ES-I3 (cell line): ENCODE results near the gene KLHDC4.
"Not testable (repeated sequence)": the region's sequence is repeated elsewhere in the genome, so short reads cannot be mapped to it uniquely, and the experiment has no call there.

Experiments
- H3K36me3 ChIP-seq: 2 replicates; pipeline ENCODE4 v1.6.1; 2013; ENCODE audit warnings: mild to moderate bottlenecking, low read length, control low read depth, moderate library complexity; ENCODE audit not compliant: insufficient read depth
- H3K4me1 ChIP-seq: 2 replicates; pipeline ENCODE4 v1.6.1; 2013; ENCODE audit warnings: mild to moderate bottlenecking, control low read depth, low read length; ENCODE audit not compliant: insufficient read depth
- H3K9ac ChIP-seq: 2 replicates; pipeline ENCODE4 v1.6.1; 2013; ENCODE audit warnings: low read depth, mild to moderate bottlenecking, low read length, moderate library complexity
- H3K9me3 ChIP-seq: 2 replicates; pipeline ENCODE4 v1.6.1; 2013; ENCODE audit warnings: mild to moderate bottlenecking, low read length, moderate library complexity; ENCODE audit not compliant: control insufficient read depth, insufficient read depth

KLHDC4 gene

DNA sequence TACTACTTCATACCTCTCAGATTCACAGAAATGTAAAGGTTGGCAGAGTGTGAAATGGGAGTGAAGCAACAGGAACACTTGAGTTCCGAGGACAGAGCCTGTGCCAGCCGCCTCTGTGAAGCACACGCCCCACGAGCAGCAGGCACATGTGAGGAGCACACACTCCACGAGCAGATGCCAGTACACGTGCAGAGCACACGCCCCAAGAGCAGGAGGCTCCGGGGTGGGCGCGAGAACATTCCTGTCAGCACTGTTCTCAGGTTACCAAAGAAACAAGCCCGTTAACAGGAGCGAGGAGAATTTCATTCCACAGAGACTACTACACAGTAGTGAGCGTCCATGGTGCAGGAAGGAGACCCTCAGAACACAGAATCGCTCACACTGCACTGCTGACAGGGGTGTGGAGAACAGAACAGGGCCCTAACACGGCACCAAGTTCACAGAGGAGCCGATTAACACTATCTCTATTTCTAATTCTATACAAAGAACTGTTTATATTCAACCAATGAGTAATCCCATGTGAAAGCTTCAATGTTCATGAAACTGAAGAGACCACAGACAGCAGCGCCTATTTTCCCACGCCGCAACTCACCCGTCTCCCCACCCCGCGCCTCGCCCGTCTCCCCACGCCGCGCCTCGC lies 40.1 kb downstream of the KLHDC4 start:
- Histone ChIP-seq H3K9ac (no peak overlapping the region), H3K4me1 (no peaks in the 10 kb centered on the region), H3K9me3 (no peaks in the 10 kb centered on the region), H3K36me3 (peaks cover 8% of the 10 kb centered on the region)

DNA sequence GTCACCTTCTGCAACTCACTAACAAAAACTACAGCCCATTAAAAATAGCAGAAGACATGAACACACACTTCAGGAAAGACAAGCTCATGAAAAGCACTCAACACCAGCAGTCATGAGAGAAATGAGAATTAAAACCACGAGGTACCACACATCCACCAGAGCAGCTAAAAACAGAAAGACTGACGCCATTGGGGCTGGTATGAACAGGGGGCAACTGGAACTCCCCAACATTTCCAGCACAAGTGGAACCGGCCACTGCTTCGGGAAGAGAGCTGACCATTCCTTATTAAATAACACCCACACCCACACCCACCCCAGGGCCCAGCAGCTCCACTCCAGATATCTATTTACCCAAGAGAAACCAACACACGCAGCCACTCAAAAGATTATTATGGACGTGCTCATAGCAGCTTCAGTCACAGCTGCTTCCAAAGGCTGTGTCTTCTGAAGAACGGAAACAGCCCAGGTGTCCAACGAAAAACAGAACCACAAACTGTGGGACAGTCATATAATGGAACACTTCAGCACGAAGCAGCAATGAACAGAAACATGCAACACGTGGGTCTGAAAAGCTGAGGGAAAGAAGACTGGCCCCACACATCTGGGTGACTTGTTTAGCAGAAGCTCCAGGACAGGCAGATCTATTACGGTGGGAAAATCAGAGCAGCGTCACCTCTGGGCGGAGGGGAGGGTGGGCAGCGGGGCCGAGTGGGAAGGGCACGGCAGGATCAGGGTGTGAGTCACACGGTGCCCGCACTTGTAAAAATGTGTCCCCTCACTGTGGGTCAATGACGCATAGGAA lies 41.1 kb downstream of the KLHDC4 start:
- H3K9me3 ChIP-seq, result no peaks in the 10 kb centered on the region
- H3K36me3 ChIP-seq, result peaks cover 8% of the 10 kb centered on the region
- no peak overlapping the region for H3K9ac ChIP-seq
- no peaks in the 10 kb centered on the region for H3K4me1 ChIP-seq

DNA sequence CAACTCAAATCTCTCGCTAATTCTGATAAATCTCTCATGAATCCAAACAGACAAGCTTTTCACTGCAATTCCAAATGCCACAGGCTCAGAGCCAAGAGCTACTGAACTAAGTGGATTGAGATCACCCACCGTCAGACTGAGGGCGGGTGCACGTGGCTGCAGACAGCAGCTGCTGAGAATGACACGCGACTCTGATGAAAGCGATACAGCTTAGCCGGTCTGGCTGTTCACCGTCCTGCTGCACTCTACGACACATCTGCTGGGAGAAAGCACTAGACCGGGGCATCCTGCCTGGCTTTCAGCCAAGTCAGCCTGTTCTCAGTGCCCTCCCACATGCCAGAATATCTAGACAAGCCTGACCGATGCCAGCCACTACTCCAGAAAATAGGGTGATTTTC lies 42.6 kb downstream of the KLHDC4 start:
- no peak overlapping the region for H3K9ac ChIP-seq
- H3K4me1 ChIP-seq, result no peaks in the 10 kb centered on the region
- no peaks in the 10 kb centered on the region for H3K9me3 ChIP-seq
- H3K36me3 ChIP-seq, result peaks cover 8% of the 10 kb centered on the region

DNA sequence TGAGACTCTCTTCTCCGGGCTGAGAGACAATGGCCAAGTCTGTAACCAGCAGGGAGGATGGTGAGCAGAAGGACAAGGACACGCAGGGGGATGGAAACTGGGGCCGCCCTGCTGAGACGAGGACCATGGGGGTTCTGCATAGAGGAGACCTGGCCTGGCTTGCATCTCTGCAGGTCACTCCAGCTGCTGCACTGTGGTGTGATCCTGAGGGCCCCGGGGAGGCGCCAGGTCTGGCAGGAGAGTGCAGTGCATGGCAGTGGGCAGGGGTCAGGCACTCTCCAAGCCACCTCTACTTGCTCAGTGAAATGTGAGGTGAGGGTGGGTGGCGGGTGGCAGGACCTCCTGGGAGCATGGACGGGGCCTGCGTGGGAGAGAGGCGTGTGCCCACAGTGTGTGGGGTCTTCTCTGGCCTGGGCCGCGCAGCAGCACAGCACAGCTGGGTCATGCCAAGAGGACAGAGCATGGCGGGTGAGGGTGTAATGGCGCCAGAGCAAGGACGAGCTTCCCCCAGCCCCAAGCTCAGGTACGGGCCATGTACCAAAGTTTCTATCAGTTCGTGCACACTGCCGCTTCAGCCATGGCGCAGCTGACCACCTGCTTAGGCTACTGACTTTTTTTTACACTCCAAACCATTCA lies 43.1 kb downstream of the KLHDC4 start:
- no peaks in the 10 kb centered on the region for H3K9me3 ChIP-seq
- no peaks in the 10 kb centered on the region for H3K4me1 ChIP-seq
- peaks cover 8% of the 10 kb centered on the region for H3K36me3 ChIP-seq
- no peak overlapping the region for H3K9ac ChIP-seq

DNA sequence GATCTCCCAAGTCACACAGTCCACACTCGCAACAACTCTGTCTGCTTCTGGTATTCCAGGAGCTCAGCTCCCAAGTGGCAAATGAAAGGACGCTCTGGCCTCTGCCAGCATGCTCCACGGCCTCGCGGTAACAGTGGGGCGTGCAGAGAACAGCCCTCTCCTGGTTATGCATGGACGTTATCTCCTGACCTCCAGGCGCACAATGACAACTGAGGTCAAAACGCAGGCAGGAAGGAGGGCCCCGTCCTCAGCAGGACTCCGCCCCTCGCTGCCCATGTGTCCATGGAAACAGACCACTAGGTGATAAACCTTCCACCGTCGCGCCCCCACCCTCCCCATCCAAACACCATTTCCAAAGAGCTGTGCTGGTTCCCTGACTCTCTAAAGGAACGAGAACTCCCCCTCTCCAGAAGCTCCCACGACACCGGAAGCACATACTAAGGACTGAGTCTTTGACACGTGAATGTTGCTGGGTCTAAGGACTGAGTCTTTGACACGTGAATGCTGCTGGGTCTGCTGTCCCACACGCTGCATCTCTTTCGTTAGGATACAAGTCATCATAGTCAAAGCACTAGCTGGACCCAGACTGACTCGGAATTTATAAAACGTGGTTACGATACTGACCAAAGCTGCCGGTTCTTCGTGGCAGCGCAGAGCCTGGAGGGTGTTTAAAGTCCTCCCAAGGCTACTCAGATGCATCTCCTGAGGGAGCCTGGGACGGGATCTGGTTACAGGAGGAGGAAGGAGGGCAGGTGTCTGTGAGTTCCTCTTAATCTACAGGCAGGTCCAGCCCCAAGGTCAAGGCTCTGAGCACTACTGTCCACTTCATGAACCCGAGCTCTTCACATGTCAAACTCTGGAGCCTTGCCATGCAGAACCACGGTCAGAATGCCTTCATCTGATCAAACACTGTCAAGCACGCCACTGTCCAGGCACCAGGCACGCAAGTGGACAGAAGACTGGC lies 43.9 kb downstream of the KLHDC4 start:
- Histone ChIP-seq H3K9ac (no peak overlapping the region), H3K4me1 (no peaks in the 10 kb centered on the region), H3K9me3 (no peaks in the 10 kb centered on the region), H3K36me3 (peaks cover 14% of the 10 kb centered on the region)

DNA sequence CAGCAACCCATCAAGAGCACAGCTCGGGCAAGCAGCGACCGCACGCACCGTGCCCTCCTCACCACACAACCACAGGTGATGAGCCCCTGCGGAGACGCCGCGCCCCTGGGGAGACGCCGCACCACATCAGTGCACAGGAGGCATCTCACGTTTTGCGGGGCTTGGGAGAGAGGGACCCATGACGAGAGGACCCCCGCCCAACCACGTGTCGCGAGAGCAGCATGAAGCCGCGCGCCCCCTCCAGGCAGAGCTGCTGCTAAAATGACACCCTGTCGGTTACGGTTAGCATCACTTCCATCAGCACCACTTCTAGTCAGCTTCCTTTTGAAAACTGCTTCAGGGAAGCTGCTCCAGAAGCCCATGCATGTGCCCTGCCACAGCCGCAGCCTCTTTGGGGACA lies 45.3 kb downstream of the KLHDC4 start:
- Histone ChIP-seq H3K9ac (no peak overlapping the region), H3K9me3 (no peaks in the 10 kb centered on the region), H3K36me3 (peaks cover 14% of the 10 kb centered on the region), H3K4me1 (no peaks in the 10 kb centered on the region)

DNA sequence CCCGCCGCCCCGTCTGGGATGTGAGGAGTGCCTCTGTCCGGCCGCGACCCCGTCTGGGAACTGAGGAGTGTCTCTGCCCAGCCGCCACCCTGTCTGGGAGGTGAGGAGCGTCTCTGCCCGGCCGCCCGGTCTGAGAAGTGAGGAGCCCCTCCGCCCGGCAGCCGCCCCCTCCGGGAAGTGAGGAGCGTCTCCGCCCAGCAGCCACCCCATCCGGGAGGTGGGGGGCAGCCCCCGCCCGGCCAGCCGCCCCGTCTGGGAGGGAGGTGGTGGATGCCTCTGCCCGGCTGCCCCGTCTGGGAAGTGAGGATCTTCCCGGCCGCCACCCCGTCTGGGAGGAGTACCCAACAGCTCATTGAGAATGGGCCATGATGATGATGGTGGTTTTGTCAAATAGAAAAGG lies 47.0 kb downstream of the KLHDC4 start:
- not testable (repeated sequence) for H3K9ac ChIP-seq, H3K4me1 ChIP-seq, H3K9me3 ChIP-seq
- peaks cover 14% of the 10 kb centered on the region for H3K36me3 ChIP-seq

DNA sequence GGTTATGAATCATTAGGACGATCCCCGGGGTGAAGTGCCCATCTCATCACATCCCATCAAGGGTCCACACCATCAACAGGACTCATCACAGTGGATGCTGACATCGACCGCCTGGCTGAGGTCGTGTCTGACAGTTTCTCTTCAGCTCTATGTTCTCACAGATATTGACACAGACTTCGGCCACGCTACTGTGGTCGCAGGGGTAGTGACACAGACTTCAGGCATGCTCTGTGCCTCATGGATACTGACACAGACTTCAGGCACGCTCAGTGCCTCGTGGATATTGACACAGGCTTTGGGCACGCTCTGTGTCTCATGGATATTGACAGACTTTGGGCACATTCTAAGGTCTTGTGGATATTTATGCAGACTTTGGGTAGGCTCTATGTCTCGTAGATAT lies 50.1 kb downstream of the KLHDC4 start:
- H3K4me1 ChIP-seq, result no peaks in the 10 kb centered on the region
- no peak overlapping the region for H3K9ac ChIP-seq
- H3K9me3 ChIP-seq, result no peaks in the 10 kb centered on the region
- H3K36me3 ChIP-seq, result peaks cover 13% of the 10 kb centered on the region

DNA sequence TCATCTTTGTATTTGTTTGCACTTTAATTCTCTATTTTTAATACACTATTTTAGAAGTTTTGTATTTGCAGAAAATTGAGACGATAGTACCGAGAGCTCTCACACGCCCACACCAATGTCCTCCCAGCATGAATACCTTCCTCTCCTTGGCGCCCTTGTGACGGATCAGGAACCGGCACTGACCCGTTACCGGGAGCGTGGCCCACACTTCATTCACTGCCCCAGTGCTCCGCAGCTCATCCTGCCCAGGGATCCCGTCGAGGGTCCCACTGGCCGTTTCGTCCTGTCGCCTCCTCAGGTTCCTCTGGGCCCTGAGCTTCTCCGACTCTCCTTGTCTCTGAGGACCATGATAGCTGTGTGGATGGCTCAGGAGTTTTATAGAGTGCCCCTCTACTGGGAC lies 50.6 kb downstream of the KLHDC4 start:
- peaks cover 16% of the 10 kb centered on the region for H3K36me3 ChIP-seq
- no peak overlapping the region for H3K9ac ChIP-seq
- H3K9me3 ChIP-seq, result no peaks in the 10 kb centered on the region
- H3K4me1 ChIP-seq, result no peaks in the 10 kb centered on the region

DNA sequence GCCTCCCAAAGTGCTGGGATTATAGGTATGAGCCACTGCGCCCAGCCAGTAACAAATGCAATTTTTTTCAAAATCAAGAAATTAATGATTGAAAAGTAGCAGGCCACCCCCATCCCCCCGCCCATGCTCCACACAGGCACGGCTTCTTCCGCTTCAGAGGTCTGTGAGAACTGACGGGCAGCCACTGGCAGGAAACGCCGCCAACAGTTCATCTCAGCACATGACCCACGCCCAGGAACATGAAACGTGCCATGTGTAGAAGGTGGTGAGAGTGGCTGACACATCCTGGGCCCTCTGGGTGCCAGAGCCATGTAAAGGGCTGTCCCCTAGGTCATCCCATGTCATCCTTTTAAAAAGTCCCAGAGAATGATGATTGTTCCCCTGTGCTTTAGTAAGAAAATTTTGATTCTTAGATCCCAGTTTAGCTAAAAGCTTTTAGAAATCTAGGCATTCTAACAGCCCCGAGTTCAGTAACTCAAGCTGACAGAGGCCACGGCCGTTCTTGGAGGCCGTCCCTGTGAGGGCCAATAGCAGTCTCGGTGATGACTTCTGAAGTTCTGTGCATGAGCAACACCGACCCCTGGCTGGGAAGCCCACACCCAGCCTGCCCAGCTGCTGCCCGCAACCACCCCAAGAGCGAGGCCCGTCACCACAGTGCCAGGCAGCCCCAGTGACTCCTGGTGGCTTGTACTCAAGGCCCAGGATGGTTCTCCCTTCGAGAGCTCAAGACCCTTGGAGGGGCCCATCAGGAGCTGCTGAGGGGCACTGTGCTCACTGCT lies 52.1 kb downstream of the KLHDC4 start:
- Histone ChIP-seq H3K9me3 (no peaks in the 10 kb centered on the region), H3K36me3 (peaks cover 19% of the 10 kb centered on the region), H3K9ac (no peak overlapping the region), H3K4me1 (no peaks in the 10 kb centered on the region)

DNA sequence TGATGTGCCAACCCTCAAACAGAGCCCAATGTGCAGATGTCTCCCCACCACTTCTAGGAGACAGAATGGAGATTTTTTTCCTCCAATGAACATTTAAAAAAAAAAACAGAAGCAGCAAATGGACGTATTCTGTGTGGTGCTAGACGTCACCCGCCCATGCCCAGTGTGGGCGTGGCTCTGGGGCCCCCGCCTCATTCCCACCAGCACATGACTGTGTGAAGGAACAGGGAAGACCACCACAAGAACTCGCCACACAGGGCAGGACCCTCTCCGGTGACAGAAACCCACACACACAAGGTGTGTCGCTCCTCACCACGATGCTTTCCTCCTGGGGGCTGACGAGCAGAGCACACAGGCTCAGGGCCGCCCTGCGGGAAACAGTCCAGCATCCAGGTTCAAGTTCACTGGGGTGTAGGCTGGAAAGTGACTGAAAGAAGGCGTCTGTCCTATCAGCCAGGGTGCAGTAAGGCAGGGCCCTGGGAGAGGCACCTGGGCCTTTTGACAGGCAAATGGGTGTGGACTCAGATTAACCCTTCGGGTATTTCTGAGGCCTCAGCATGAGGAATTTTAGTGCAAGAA lies 53.5 kb downstream of the KLHDC4 start:
- Histone ChIP-seq H3K9ac (no peak overlapping the region), H3K36me3 (peaks cover 14% of the 10 kb centered on the region; the same call in 1 of the 2 replicates)

DNA sequence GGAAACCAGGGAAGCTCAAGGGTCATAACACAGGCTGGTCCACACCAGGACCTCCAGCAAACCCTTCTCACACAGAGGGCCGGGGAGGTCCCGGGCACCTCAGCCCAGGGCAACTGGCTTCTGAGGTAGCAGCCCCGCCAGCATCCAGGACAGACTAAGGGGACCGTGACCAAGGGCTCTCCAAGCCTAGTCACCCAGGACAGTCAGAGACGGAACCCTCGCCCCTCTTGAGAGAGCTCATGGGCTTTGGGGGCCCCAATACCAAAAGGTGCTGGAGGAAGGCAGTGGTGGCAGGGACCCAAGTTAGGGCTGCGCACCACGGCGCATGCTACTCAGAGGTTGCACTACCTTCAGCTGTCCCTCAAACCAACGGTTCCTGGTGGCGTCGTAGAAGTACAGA lies 54.9 kb downstream of the KLHDC4 start:
- Histone ChIP-seq H3K4me1 (peaks cover 6% of the 10 kb centered on the region), H3K9ac (no peak overlapping the region), H3K36me3 (peaks cover 13% of the 10 kb centered on the region; the same call in 1 of the 2 replicates), H3K9me3 (no peaks in the 10 kb centered on the region)

More for the DNA sequence above, 53.5 kb downstream of the KLHDC4 start:
- H3K9me3 ChIP-seq, result no peaks in the 10 kb centered on the region
- H3K4me1 ChIP-seq, result no peaks in the 10 kb centered on the region; the same call in 1 of the 2 replicates

DNA sequence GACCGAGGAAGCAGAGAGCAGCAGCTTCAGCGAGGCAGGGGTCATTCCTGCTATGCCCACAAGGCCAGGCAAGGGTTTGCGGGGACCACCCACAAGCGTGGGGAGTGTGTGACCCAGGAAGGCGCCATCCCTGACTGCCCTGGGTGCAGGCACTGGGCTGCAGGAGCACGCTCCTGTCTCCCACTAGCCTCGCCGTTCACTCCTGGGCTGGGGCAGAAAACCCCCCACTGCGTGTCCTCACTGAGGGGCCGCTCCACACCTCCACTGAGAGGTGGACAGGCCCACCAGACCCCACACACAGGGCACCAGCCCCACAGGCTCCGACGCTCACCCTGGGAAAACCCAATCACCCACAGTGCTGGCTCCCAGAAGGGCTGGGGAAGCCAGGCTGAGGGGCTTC lies 56.1 kb downstream of the KLHDC4 start:
- peaks cover 13% of the 10 kb centered on the region for H3K36me3 ChIP-seq
- H3K4me1 ChIP-seq, result peaks cover 6% of the 10 kb centered on the region
- H3K9me3 ChIP-seq, result no peaks in the 10 kb centered on the region
- H3K9ac ChIP-seq, result no peak overlapping the region
